Body of pancreas (tissue), 4 donors: ENCODE results near the gene GPRC5A.

Source experiments
- POLR2A ChIP-seq, 3 donors: fragments of 450-650 bp; IDR thresholded peaks; one replicate each; pipeline ENCODE4 v1.6.1; 2016; ENCODE audit warnings: antibody characterized with exemption in 3 of 3, mild to moderate bottlenecking in 2 of 3
- TF ChIP-seq, protein P1 (sequence below), 7 experiments: fragments of 450-650 bp in 4 of 7; fragments of 200-600 bp in 3 of 7; sonication (generic) in 3 of 7; IDR thresholded peaks; one replicate each; pipeline ENCODE4 v1.5.1; 2016 to 2019; ENCODE audit warnings: antibody characterized with exemption in 7 of 7

DNA sequence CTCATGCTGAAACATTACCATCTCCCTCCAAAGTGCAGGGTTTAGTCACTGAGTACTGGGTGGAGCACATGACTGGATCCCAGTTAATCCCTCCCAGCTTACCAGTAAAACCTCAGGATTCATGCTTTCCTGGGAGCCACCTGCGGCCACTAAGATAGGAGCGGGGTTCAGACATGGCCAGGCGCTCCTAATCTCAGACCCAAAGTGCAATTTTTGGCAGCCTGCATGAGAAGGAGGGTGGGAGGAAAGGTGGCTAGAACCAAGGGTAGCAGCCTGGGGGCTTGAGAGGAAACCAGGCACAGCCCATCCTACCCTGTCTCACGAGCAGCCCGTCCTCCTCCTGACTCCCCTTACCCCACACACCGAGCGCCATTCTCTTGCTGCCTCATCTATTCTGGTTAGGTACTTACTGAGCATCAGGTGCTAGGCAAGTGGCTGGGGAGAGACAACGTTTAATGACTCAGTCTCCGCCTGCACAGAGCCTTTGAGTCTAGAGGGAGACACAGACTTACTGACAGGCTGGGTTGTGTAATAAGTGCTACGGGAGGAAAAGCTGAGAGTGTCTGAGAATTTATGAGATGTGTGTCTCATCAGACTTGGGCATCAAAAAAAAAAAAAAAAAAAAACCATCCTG is 9.9 kb downstream of the GPRC5A start:
- no peak for TF ChIP-seq POLR2A (IDR thresholded peaks at IDR 0.05)
- TF ChIP-seq, protein P1, sequence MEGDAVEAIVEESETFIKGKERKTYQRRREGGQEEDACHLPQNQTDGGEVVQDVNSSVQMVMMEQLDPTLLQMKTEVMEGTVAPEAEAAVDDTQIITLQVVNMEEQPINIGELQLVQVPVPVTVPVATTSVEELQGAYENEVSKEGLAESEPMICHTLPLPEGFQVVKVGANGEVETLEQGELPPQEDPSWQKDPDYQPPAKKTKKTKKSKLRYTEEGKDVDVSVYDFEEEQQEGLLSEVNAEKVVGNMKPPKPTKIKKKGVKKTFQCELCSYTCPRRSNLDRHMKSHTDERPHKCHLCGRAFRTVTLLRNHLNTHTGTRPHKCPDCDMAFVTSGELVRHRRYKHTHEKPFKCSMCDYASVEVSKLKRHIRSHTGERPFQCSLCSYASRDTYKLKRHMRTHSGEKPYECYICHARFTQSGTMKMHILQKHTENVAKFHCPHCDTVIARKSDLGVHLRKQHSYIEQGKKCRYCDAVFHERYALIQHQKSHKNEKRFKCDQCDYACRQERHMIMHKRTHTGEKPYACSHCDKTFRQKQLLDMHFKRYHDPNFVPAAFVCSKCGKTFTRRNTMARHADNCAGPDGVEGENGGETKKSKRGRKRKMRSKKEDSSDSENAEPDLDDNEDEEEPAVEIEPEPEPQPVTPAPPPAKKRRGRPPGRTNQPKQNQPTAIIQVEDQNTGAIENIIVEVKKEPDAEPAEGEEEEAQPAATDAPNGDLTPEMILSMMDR (IDR thresholded peaks at IDR 0.05): no peak
